GM19468 (cell line): ENCODE data around the gene MED1.
A peak's percentile ranks its signal among the peaks of the same experiment; 100 is the strongest.
"Not testable (repeated sequence)": the region's sequence is repeated elsewhere in the genome, so short reads cannot be mapped to it uniquely, and the experiment has no call there.

ENCODE experiments used
- ATAC-seq: cut with Tn5 transposase; IDR thresholded peaks from one replicate; pipeline ENCODE4 v1.9.1; 2021; ENCODE audit warnings: mild to moderate bottlenecking, moderate library complexity, moderate number of reproducible peaks; ENCODE audit not compliant: unreplicated experiment; ENCODE audit errors: extremely low read depth

MED1 gene

DNA sequence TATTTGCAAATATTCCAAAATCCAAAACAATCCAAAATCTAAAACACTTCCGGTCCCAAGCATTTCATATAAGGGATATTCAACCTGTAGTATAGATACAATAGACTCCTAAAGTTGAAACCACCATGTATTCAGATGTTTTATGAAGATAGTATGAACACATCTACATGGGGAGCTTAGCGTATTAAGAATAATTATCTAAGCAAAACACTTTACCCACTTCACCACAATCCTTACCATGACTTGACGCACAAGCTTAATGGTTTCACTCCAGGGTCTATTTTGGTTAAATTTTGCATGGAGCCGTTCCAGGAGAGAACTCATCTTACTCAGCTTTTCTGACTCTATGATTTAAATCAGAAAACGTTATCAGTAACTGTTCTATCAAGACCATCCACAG is 3.5 kb downstream of the MED1 start:
- ATAC-seq: no peak

DNA sequence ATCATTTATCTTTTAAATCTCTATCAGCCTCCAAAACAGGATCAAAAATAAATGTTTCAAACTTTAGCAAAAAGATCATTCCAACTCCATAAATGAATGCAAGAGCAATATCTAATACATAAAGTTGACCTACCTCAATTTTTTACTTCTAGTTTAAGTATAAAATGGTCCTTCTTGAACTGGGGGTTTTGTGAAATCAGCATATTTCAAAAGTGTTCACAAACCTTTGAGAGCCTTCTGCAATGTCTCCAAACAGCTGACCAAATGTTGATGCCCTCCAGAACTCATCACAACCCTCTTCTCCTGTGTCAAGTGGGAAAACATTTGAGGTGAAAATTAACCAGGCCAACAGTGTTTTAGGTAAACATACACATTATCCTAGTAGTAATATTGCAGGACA is 7.7 kb downstream of the MED1 start:
- ATAC-seq: no peak

DNA sequence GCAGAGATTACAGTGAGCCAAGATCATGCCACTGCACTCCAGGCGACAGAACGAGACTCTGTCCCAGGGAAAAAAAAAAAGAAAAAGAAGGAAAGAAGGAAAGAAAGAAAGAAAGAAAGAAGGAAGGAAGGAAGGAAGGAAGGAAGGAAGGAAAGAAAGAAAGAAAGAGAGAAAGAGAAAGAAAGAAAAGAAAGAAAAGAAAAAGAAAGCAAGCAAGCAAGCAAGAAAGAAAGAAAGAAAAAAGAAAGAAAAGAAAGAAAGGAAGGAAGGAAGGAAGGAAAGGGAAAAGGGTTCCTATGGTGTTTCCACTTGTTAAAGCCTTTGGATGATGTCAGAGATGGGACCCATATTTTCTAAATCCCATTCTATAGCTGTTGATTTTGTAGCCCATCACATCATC is 11.2 kb downstream of the MED1 start:
- ATAC-seq: not testable (repeated sequence)

DNA sequence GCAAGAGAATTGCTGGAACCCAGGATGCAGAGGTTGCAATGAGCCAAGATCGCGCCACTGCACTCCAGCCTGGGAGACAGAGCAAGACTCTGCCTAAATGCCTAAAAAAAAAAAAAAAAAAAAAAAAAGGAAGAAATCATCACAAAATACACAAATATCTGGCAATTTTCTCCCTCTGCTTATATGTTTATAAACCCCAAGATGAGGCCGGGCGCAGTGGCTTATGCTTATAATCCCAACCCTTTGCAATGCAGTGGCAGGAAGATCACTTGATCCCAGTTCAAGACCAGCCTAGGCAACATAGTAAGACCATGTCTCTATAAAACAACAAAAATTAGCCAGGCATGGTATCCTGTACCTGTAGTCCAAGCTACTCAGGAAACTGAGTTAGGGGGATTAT is 21.5 kb downstream of the MED1 start:
- ATAC-seq: no peak

DNA sequence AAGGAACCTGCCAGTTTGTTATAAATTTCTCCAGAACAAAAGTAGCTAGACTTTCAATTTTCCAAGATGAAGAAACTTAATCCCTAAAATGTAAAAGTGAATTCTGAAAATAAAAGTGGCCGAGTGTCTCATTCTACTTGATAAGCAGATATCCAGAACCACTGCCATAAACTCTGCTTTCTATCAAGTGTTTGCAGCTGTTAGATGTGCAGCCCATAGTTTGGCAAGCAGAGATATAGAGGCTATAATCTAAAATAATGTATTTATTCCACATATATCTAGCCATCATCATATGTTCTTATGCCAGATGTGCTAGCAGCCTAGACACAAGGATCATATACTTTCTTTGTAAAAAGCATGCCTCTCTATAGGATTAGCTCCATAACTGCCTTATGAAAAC is 34.9 kb downstream of the MED1 start:
- ATAC-seq: no peak

DNA sequence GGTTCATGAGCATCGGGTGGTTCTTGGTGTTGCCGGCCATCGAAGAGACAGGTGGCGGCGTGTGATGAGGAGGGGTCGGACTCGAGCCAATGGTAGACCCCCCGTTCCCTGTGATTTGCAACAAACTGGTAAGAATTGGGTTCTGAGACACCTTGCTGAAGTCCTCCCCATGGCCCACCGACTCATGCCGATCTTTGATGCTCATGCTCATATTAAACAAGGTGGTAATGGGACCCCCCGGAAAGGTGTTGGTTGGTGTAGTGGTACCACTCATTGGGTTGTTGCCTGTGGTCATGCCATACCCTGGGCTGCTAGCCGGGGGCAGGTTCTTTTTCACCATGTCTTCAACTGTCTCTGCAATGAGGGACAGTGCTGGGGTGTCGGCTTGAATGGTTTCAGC is 40.8 kb downstream of the MED1 start:
- no peak for ATAC-seq

DNA sequence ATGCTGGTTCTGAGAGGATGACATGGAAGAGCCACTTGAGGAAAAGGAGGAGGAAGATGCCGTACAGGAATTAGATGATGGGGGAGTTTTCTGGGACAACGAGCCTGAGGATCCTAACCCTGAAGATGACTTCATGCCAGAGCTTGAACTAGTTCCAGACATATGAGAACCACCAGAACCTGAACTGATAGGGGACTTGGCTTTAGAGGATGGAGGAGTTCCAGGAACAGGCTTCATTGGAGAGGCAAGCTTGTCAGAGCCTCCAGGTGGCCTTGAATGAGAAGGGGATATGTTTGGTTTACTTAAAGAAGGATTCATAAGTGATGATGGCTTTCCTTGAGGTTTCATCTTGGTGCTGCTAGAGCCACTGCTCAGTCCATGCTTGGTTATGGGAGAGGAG is 42.7 kb downstream of the MED1 start:
- ATAC-seq: no peak

DNA sequence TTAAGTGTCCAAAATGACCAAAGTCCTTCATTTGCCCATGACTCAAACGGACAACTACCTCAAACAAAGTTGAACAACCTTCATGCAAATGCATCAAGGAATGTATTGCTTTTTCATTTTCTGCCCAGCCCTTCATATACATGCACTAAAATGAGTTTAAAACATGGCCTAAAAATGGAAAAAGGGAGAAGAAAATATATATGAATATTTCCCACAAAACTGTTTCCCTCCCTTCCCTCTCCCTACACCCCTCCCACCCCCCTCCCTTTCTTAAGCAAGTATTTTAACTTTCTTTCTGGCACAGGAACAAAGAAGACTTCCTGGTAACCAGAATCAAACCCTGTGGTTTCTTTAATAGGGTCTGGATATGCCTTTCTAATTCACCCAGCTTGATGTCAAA is 44.1 kb downstream of the MED1 start:
- ATAC-seq: no peak

DNA sequence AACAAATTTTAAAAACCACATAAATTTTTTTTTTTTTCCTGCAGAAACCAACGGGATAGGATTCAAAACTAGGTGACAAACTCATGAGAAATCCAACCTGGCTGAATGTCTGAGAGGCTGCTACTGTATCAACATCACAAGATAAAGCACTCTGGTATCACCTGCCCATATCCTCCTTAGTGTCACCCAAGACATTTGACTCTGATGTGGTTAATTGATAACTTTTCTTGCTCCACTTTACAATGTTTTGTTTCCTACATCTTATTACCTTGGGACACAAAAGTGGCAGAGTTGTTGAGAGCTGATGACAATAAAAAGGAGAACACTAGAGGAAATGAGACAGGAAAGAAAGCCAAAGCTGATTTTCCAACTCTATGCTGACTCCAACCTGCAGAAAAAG is 45.6 kb downstream of the MED1 start:
- no peak for ATAC-seq

DNA sequence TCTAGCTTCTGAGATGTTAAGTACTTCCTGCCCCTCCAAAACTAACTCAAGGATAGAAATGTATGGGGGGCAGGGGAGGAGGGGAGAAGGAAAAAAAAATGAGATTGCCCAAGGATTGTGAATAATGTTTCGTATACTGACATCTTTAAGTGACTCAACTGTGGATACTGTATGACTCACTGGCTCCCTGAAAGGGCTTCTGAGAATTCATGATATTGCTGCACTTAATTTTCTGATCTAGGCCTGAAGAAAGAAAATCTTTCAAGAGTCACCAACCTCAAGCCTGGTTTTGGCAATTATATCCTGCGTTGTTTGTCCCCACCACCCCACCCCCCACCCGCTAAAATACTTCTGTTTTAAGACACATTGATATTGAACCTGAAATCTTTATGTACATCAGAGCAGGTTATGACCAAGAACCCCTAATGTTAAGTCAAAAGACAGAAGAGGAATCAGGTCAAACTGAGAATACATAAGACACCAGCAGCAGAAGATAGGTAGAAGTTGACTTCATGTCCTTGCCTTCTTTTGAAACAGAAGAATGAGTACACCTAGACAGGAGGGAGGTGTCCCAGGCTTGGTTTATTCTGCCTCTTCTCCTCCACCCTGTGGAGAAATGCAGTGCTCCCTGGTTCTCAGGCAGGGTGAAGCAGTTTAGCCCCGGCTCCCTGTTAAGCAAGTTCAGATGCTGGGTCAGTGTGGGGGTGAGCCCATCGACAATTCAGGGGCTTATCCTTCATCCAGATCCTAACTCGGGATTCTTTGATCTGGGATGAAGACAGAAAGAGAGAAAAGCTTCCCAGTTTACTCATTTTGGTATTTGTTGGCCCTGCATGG is 46.3 kb downstream of the MED1 start:
- no peak for ATAC-seq

DNA sequence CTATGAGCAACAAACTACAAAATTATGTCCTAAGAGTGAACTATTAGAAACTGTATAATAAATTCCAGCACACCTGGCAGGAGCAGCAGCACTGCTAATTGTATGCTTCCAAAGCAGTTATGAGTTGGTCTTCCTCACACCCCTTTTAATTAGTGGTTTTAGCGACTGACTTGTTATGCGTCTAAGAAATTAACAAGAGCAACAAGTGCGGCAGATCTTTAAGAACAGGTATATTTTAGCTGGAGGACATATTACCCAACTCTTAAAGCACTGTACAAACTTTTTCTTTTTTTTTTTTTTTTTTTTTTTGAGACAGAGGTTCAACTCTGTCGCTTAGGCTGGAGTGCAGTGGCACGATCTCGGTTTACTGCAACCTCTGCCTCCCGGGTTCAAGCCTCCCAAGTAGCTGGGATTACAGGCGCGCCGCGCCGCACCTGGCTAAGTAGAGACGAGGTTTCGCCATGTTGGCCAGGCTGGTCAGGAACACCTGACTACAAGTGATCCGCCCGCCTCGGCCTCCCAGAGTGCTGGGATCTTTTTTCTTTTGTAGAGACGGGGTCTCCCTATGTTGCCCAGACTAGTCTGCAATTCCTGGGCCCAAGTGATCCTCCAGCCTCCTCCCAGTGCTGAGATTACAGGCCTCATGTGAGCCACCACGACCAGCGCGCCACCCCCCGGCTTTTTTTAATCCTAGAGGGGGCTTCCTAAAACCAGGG is 48.0 kb downstream of the MED1 start:
- no peak for ATAC-seq

DNA sequence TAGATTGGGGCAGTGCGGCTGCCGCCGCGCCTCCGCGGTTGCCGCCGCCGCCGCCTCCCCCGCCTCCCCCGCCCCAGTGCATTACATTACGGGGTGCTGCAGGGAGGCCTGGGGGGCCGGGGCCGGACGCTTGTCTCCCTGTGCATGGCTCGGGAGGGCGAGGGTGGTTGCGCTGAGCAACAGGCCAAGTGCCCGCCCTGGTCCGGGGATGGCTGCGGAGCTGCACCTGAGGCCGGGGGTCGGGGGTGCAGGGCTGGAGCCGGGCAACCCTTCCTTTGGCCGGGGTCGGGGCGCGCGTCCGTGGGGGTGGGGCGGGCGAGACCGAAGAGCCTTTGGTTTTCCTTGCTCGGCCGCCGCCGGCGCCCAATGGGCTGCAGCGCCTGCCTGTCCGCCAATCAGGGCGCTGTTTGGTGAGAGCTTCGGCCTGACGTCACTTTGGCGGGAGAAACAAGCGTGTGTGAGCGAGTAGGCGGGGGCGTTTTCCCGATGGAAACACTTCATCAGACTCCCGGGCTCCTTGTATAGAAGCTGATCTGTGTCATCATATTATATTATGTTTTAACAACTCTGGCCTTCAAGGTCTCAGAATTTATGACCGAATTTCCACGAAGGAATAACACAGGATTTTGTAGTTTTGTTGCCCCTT is 48.7 kb downstream of the MED1 start:
- ATAC-seq: no peak

DNA sequence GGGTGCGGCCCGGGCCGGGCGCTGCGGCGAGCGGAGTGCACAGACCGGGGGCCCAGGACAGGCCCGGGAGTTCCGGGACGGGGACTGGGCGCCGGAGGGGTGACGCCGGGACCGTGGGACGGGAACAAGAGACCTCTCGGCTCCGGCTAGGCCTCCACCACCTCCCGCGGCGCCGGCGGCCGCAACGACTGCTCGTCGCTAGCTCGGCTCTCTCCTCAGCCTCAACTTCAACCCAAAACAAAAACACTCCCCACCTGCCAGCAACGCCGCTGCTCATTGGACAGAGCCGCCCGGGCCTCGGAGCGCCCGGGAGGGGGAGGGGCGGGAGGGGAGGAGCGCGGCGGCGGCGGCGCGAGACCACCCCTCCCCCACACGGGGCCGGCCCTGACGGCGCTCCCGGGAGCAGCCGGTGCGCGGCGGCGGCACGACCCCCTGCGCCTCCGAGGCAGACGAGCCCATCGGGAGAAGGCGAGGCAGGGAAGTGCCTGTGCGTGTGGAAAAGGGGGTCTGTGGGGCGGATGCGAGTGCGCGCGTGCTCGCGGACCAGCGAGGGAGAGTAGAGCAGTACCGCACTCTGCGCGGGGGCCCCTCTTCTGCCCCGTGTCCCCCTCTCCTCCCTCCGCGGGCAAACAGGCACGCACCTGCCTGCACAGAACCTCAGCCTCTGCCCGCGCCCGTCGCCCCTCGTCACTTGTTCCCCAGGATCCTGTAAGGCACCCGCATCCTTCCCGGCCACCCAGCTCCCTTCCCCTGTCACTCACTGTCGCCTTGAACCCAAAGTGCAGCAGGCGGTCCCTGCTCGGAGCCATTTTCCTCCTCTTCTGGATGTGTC is 49.4 kb downstream of the MED1 start, which contains the start of gene FBXL20:
Gene FBXL20, minus strand, starts transcription at position 215 of the 832 bp plus-strand sequence. CDS start 224 bp downstream, outside the sequence.
- peak; percentile 55 for ATAC-seq

DNA sequence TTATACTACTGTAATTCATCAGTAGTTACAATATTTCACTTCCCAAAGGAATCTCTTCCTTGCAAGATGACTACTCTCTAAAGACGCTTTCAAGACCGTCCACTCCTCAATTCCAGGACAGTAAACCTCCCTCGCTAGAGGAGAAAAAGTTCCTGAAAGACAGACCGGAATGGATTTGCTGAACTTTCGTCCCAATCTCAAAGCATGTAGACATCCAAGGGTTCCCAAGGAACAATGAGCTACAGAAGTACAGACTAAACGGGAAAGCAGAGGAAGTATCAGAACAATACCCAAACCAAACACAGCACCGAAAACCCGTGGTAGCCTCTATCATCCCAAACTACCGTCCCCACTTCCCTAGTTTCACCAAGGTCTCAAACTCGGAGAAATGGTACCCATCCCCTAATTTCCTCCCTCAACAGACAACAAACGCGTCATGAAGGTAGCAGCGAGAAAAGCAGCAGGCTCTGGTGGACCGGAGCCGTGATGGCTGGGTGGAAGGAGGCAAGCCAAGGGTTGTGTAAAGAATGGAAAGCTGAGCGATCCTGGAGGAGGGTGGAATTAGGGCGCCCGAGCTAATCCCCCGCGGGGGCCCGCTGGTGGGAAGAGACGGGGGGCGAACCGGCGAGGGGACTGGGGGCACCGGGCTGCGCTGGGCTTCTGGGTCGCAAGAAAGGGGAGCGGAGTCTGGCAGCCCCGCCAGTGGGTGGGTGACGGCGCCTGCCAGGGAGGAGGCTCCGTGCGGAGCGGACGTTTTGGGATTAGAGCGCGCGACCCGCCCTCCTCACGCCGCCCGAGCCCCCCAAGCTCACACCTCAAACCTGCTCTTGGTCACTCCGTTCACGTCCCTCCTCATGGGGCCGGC is 50.3 kb downstream of the MED1 start:
- ATAC-seq: no peak

DNA sequence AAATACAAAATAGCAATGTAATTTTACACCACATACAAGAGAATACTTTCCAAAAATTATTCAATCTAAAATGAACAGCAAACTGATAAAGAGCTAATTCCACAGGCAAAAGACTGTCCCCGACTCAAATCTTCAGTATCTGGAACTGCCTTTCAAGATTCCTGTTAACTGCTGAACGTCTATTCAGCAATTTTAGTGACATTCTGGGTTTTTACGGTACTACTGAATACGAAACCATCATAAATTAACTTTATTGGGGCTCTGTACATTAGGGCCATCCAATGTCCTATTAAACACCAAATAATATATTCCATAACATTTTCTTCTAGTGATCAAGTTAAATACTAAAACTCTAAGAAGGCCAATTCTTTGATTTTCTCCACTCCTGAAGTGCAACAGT is 51.3 kb downstream of the MED1 start:
- ATAC-seq: no peak

DNA sequence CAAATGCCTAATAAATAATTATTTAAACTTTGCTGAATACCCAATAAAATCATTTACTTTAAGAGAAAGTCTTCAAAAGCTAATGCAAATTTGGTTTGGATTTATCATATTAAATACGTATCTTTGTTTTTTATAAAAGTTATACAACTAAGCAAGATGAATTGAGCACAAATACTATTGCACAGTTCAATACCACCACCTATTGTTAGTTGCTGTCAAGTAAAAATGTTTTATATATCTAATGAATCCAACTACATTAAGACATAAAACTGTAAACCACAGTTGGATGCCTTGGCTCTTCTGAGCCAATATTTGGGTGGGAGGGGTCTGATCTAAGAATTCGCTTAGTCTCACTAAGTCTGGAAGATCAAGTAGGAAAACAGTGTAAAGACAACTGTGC is 57.3 kb downstream of the MED1 start:
- ATAC-seq: no peak

DNA sequence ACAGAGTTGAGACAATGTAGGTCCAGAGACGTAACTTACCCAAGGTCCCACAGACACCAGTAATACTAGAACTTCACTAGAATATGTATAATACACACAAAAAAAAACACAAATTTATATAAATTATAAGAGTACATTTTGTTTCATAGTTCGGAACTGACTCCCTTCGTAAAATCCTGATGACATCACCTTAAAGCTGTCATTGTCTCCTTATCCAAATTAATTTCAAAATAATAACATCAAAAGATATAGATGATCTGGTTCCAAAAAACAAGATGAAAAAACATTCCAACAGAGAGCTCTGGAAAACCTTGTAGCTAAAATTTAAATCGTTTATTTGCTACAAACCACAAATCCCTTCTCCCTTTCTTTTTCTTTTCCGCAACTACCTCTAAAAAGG is 59.6 kb downstream of the MED1 start:
- ATAC-seq: no peak

DNA sequence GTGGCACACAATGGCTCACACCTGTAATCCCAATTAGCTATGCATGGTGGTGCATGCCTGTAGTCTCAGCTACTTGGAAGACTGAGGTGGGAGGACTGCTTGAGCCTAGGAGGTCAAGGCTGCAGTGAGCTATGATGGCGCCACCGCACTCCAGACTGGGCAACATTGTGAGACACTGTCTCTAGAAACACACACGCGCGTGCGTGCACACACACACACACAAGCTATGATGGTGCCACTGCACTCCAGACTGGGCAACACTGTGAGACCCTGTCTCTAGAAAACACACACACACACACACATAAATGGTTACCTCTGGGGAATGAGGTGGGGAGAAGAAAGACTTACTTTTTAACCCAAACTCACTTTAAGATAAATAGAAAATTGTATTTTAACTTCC is 66.0 kb downstream of the MED1 start:
- ATAC-seq: no peak

DNA sequence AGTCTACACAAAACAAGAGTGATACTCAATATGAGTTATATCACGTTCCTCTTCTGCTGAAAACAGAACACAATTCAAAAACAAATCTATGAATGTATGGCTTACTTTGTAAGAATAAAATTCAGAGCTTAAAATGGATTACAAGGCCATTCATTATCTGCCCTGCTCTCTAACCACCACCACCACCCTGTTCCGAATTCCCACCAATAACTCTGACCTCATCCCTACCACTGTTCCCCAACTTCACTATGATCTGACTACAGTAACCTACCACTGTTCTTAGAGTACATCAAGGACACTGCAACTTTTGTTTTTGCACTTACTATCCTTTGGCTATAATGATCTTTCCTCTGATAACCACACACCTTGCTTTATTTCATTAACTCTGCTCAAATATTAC is 70.9 kb downstream of the MED1 start:
- ATAC-seq: no peak
